GM21381 (cell line): Measurements from ENCODE around the gene DOCK9.

Experiments
- ATAC-seq: cut with Tn5 transposase; IDR thresholded peaks from one replicate; pipeline ENCODE4 v1.9.1; 2021; ENCODE audit warnings: mild to moderate bottlenecking, moderate library complexity; ENCODE audit not compliant: unreplicated experiment

The DOCK9 gene

DNA sequence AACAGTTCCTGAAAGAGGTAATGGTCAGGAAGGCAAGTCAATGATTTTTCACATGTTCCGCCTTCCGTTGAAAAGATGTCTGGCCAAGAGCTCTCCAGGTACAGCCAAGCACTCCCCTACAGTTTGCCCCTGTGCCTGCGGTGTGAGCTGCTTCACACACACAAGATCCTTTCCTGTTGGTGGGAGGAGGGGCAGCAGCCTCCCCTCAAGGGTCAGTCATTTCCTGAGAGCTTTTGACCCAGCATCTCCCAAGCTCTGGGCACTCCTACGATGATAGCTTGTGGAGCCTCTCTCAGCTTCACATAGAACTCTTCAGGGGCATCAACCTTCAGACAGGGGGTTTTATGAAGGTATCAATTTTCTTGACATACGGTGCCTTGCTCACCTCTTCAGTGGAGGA lies 86.9 kb downstream of the DOCK9 start:
- ATAC-seq, result no peak

DNA sequence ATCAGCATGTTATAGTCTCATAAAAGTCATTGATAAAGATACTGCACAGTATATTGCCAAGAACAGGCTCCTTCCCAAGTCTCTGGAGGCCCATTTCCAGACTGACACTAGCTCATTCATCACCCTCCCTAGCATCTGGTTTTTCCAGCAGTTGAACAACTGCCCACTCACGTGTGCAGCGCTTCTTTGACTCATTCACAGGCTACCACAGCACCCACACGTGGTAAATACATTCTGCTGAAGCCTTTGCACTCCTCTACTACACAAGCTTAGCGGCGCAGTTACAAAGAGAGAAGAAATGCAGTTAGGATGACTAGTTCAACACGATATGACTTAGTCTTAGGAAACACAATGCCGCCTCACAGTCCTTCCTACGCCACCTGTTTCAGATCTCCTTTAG lies 87.7 kb downstream of the DOCK9 start:
- no peak for ATAC-seq

DNA sequence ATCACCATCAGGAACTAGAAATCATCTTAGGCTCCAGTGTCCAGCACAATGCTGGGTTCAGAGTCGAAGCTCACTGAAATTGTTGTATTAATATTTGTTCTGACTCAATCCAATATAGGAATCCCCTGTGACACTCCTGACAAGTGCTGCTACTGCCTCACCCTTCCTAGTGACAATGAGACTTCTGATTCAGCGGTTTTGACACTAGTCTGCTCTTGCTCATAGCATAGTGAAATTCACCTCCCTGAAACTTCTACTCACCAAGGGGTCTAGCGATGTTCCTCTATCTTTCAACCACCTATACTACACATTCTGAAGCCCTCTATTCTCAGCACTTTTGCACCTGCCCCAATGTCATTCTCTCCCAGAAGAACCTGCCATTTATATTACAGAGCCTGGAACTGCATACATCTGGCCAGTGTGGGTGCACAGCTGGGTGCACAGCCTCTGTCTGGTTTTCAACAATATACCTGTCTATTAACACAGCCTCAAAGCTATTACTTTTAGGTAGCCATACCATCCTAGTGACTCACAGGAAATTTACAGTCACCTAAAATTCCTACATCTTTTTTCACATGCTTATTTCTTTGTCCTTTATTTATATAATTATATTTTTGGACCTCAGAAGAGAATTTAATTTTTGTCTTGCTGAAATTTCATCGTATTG lies 88.3 kb downstream of the DOCK9 start:
- ATAC-seq, result no peak

DNA sequence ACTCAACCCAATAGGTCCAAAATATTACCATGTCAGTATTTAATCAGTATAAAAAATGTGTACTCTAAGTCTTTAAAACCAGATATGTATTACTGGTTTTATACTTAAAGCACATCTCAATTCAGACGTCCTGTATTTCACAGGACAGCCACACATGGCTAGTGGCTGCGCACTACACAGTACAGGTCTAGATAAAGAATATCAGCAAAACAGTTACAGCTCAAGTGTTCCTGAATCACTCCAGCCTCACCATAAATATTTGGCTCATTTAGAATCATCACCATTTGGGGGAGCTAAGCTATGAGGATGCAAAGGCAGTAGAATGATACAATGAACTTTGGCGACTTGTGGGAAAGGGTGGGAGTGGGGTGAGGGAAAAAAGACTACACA lies 89.0 kb downstream of the DOCK9 start:
- ATAC-seq, result no peak

DNA sequence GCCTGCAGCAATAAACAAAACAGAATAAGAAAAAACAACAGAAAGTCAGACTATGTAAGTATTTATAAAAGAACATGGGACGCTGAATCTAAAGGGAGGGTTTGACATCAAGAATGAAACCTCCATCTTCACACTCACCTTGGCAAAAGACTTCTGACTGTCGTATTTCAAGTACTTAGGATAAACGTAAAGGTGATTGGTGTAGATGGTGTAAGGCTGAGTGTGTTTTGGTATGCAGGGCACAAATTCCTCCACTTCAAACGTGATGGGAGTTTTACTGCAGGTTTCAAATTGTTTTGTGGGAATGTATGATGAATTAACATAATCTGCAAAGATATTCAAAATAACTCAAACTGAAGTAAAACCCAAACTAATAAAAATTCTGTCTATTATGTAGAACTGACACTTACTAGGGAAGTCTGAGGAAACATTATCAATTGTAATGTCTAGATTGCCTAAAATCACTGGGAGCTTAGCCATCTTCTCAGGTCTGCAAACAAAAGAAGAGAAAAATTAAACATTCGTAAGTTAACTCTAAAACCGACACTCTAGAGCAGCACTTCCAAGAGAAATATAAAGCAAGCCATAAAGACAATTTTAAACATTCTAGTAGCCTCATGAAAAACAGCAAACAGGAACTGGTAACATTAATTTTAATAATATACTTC lies 89.5 kb downstream of the DOCK9 start:
- no peak for ATAC-seq

DNA sequence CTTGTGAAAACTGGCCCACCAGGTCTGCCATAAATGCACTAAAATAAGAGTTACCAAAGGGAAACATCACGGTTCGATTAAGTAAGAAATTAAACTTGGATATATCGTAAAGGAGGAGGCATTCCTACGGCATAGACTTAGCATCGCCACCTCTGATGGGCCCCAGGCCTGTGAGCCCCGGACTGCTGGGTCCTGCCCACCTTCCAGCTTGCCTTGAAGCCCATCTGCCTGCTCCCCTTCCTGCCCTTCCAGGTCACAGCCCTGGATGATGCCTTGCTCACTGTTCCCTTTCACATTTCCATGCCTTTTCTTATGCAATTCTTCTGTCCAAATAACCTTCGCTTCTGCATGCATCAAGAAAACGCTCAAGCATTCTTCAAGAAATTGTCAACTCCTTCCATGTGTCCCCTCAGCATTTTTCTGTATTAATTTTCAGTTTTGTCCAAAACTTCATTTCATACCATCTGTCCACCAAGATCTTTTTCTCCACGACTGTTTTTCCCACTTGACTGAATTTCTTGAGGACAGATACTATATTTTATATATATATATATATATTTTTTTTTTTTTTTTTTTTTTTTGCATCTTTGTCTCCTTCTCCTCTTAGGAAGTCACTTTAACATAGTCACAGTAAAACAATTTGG lies 91.2 kb downstream of the DOCK9 start:
- no peak for ATAC-seq

DNA sequence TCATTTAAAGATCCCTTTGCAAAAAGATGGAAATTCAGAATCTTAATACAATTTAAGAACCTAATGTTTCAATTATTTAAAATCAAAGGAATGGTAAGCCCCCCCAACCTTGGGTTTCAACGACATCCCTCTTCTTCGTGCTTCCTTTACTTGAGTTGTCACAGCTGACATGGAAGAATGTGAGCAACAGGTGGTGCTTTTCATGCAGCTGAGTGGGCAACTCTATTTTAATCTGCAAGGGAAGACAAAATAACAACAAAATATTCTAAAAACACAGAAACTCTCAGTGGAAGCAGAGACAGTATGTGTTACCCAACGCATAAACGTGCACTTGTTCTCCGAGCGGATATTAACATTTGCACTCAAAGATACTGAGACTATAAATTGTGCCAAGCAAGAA lies 92.3 kb downstream of the DOCK9 start:
- no peak for ATAC-seq

DNA sequence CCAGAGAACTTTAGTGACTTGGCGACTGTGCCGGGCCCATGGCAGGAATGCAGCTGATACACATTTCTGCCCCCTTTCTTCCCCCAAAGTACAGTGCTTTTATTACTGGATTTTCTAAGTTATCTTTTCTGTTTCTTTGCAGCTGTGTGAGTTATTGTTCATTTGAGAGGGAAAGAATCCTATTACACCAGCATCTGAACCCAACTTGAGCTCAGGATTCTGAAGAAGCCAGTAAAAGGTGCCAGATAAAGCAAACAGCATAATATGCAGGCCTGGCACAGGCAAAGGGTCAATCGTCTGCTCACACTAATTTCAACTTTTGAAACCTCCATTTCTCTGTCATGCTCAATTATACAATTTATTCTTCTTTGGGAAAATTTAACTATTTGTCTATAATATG lies 93.9 kb downstream of the DOCK9 start:
- ATAC-seq, result no peak

DNA sequence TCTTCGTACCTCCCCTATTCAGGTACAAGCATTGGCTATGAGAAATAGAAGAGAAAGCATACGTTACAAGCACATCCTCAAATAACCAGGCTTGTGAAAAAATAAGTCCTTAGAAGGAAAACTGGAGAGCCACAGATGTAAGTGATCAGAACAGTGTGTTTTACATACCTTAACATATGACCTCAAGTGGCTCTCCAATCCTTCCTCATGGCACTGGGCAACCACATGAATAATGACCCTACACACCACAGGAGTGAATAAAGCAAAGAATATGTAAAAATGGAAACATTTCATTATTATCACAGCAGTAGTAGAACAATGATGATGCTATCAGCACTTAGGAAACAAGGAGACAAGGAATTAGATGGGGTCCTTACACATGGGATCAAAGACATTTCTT lies 96.5 kb downstream of the DOCK9 start:
- no peak for ATAC-seq

DNA sequence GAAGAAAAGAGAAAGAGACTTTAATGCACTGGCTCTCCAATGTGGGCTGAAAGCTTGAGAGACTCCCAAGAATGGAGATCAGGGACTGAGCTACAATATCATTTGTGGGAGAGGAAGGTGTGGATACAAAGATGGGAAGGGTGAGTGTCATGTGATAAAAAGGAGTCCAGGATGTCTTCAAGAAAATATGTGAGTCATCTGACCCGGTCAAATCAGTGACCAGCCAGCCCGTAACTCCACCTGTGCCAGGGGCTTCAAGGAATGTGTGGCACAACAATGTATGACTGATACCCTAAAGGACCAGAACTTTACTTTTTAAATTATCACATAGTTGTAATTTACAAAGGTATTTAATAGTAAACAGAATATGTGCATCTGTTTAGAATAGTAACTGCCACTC lies 97.2 kb downstream of the DOCK9 start:
- no peak for ATAC-seq

DNA sequence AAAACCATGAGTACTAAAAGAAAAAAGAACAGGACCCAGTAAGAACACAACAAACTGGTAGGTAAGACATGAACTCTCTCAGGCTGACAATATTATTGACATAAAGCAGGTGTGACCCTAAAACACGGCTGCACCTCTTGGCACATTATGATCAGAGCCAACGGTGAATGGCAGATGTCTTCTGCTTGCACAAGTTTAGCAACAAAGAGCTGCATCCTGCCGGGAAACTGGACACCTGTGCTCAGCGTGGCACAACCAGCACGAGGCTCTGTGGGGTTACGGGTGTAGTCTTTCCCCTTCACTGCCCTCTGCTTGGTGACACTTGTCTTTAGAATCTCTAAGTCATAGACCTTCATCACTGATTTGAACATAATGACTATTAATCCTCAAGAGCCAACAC lies 97.9 kb downstream of the DOCK9 start:
- ATAC-seq, result no peak

DNA sequence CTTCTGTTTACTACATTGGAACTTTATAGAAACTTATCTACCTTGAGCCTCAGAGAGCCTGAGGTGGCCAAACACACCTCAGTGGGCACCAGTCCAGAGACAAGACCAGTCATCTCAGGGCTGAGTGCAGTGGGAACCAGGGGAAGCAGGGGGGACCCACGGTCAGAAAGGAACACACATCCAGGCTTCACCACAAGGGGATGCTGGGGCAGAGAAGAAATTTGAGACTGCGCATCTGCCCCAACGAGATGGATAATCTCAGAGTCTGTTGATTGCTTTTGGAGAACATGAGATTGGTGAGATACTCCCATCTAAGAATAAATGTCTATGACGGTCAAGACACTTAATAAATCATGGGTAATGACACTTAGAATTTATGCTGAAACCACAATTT lies 98.7 kb downstream of the DOCK9 start:
- no peak for ATAC-seq

DNA sequence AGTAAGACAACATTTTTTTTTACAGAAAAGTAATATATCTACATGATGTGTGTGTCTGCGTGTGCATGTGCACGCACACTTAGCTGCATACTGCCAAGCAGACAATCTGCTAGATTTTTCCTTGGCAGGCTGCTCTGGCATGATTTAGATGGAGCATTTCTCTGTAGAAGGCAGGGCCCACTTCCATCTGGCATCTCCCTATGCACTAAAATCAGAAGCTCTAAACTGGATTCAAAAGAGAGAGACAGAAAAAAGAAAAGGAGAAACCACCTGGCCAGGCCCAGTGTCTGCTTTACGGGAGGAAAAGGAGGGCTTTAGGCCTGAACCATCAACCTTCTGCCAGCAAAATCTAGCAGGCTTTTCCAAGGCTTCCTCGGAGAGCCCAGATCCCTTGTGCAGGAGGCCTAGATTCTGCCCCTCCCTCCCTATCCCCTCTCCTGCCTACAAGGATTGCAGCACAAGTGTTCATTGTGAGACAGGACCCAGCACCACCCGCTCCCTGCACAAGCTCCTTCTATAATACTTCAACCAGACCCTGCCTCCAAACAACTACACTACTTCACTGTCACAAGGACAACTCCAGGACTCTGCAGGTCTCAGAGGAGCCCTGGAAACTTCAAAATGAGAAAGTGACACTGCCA lies 99.3 kb downstream of the DOCK9 start:
- ATAC-seq, result no peak

DNA sequence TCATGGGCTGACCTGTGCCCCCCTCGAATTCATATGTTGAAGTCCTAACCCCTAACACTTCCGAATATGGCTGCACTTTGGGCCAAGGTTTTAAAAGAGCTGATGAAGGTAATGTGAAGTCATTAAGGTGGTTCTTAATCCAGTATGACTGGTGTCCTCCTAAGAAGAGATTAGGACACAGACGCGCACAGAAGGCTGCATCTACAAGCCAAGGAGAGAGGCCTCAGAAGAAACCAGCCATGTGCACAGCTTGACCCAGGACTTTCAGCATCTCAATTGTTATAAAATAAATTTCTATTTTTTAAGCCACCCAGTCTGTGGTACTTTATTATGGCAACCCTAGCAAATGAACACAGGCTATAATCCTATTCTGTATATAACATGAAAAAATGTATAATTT lies 99.9 kb downstream of the DOCK9 start:
- no peak for ATAC-seq

DNA sequence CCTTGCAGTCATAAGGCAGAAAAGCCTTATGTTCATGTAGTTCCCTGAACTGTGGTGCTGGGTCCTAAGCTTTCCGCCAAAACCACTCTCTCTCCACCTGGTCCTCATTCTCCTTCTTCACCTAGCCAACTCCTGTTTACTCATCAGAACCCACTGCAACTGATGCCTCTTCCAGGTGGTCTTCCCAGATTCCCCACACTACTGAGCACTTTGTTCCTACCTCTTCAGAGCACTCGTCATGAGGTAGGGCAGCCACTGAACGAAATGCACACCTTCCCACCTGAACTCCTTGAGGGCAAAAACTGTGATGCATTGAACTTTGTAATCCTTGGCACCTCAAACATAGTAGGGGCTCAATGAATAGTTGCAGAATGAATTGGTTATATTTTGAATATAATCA lies 100.4 kb downstream of the DOCK9 start:
- ATAC-seq, result no peak

DNA sequence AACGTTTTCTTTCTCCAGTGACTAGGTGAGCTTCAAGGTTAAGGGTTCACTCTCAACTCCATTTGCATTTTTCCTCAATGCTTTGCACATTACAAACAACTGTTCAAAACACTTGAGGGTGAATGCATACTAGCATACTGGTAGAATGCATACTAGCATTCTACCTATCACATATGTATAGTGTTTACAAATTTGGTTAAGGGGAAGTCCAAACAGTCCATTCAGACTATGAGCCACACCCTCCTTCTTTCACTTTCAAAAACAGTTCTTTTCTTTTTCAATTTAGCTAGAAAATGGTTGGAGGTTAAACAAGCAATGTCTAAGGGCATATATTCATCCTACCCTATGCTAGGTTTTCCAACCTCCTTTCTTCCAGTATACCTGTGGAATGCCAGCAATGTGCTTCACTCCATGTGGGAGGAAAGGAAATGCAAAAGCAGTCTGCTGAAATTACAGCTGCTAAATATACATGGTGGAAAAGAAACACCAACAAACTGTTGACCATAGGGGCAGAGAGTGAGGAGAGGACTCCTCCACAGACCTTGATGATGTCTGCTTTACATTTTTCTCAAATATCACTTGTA lies 102.6 kb downstream of the DOCK9 start:
- ATAC-seq, result peak; percentile 91

DNA sequence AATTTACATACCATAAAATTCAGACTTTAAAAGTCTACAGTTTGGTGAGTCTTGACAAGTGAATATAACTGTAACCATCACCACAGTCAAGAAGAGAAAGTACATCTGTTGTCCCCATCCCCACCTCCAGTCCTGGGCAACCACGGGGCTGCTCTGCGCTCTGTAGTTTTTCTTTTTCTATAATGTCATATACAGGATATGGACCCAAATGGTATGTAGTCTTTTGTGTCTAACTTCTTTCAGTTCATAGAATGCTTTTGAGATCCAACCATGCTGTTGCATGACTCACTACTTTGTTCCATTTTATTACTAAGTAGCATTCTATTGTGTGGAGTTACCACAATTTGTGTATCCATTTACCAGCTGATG lies 103.9 kb downstream of the DOCK9 start:
- ATAC-seq, result no peak

DNA sequence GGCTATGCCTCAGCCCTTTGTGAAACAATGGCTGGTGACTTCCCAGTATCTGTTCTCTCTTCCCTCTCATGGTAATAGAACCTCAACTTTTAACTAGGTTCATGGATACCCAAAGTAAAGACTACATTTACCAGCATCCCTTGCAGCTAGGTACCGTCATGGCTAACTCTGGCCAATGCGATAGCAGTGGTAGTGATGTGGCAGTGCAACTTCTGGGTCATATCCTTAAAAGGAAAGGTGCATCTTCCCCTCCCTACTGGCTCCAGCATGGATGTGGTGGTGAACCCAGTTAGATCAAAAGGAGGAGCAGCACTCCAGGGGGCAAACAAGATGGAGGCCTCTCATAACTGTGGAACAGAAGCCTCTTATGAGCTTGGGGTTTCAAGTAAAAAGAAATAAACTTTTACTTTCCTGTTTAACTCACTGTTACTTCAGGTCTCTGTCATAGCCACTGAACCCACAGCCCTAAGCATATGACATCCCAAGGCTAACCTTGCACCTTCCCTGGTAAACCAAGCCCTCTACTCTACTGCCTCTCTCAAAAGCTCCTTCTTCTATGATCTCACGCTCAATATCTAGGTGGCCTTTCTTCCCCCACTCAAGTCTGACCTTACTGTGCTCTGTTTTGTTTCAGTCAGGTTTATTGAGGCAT lies 104.4 kb downstream of the DOCK9 start:
- no peak for ATAC-seq

DNA sequence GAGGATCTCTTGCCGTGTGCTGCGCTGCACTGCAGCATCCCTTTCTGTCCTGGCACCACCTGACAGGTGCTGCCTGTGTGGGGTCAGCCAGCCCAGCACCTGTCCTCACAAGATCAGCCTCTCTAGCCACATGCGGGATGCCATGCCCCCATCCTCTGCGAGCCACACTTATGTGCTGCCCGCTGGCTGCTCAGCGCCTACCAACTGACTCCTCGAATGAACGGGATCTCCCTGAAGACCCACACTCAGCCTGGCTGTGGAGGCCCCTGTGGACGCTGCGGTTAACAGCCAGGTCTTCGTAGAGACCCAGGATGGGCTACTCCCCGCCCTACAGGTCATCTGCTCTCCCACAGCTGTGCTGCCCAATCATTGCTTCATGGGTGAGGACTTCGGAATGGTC lies 106.1 kb downstream of the DOCK9 start:
- no peak for ATAC-seq

DNA sequence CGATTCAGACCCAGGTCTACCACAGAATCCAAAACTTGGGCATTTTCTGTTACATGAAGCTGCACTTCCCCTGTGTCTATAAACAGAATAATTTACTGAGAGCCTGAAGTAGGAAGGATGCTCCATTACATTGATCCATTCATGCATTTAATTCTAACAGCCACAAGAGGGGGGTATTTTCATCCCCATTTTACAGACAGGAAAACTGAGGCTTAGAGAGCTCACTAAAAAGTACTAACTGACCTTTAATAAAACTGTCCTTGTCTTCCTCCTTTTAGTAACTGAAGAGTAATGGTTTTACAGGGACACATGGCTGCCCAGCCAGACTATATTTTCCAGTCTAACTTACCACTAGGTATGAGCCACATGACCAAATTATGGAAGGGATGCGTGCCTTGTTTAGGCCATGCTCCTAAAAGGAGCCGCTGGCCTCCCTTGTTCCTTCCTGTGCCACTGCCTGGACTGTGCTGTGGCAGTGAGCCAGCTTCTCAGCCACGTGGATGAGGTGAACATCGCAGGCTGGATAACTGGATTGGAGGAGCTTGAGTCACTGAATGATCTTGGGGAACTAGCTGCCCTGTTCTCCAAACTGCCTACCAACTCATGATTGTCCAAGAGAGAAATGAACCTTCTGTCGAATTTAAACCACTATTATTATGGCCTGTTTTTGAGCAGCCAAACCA lies 108.3 kb downstream of the DOCK9 start:
- no peak for ATAC-seq

DNA sequence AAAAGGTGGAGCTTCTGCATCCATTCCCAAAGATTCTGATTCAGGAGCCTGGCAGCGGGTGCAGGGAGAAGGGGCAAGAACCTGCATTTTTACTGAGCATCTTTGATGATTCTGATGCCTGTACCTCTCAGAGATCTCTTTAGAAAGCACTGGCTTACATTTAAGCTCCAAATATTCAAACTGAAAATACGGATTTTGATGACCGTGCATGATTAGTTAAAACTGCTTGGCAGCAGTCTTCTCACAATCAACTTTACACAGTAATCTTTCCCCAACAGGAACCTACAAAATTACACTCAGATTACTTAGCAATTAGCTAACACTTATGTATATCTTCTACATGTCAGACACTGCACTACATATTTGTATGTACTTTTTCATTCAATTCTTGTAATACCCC lies 108.9 kb downstream of the DOCK9 start:
- no peak for ATAC-seq
